ENCODE measurements around the gene SLC4A7. TPM values are rescaled to one million over a fixed set of nuclear protein-coding genes. Genes with fewer than 3 reads are reported as not detected.

The SLC4A7 gene
- total and polyA plus RNA-seq, 2 donors (not counting 1 experiment from before 2014, with no cell fraction given), result 9.4 to 46.9 TPM

DNA sequence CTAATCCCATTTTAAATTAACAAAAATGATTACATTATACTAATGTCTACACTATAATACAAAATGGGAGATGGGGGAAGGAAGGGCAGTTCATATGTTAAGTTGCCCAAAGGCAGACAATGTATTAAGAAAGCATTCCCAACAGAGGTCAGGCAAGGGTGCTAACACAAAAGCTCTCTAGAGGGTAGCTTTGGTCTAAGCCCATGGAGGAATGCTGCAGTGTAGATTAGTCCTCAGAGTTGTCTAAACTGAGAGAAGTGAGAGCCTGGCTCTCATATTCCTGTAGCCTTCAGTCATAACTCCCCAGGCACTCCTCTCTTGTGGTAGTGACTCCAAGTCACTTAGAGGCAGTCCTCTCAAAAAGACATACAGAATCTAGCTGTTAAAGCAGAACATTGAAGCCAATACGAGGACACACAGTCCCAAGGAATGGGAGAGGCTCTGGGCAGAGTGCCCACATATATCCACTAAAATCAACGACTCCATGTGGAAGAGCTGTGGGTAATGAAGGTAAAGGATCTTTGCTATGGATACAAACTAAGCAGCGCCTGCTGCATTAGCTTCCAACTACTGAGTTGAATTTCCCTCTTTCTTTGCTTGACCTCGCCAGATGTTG, 129.5 kb downstream of the SLC4A7 start:
- Histone ChIP-seq H2AFZ (ENCODE audit: insufficient read depth, low read depth, low read length, poor library complexity, severe bottlenecking) (no peak overlapping the region), H3K4me2 (replicated peaks; ENCODE audit: low read depth, low read length, poor library complexity, severe bottlenecking) (no peak overlapping the region), H4K20me1 (ENCODE audit: control insufficient read depth, insufficient read depth, low read length, poor library complexity, severe bottlenecking) (no peaks in the 10 kb centered on the region), H3K9me3 (ENCODE audit: control extremely low read depth in 1 of 3, control insufficient read depth in 2 of 3, insufficient read depth in 1 of 3, low read length in 2 of 3) (no peaks in the 10 kb centered on the region), H3K4me1 (ENCODE audit: control insufficient read depth in 2 of 2, insufficient read depth in 2 of 2, low read length in 2 of 2) (peaks cover 10 to 17% of the 10 kb centered on the region in 2 donors), H3K9ac (ENCODE audit: low read length) (no peak overlapping the region), H3K36me3 (replicated peaks in 1 of 2; ENCODE audit: control extremely low read depth in 1 of 2, control insufficient read depth in 1 of 2, extremely low read depth in 1 of 2, insufficient read depth in 2 of 2, low read length in 1 of 2) (no peaks in the 10 kb centered on the region), H3K27me3 (replicated peaks in 1 of 4; ENCODE audit: control extremely low read depth in 1 of 4, control insufficient read depth in 3 of 4, insufficient read depth in 4 of 4, low read length in 3 of 4) (no peaks in the 10 kb centered on the region), H3K4me3 (ENCODE audit: control extremely low read depth in 1 of 5, extremely low read depth in 1 of 5, insufficient read depth in 1 of 5, low read depth in 2 of 5, low read length in 4 of 5) (no peak overlapping the region), H3K27ac (ENCODE audit: low read length in 2 of 2) (no peak overlapping the region), H3K79me2 (ENCODE audit: control insufficient read depth, insufficient read depth, low read length) (no peaks in the 10 kb centered on the region)
- 100% methylated on average over 2 of the region's 4 CpGs for WGBS (ENCODE audit: insufficient coverage)
- intact Hi-C loops (cut with micrococcal nuclease), result loop anchor here (5.0 kb wide), 1 partner anchor 303 kb away; no protein-coding TSS in a partner anchor
- DNase-seq (no peak), ATAC-seq (ENCODE audit: low read depth) (no peak)
- ChIA-PET CTCF (interaction anchor here (0.6 to 2.4 kb wide), 2 partner anchors 63 to 113 kb away, joined by 3 to 11 read pairs; no protein-coding TSS in a partner anchor), POLR2A (no interaction called here)
- H3K4me3 Mint-ChIP-seq, result no peak overlapping the region
- H3K4me1 Mint-ChIP-seq, result peaks cover 22% of the 10 kb centered on the region
- H3K9me3 Mint-ChIP-seq (ENCODE audit: insufficient read depth), result no peaks in the 10 kb centered on the region
- H3K27me3 Mint-ChIP-seq, result no peaks in the 10 kb centered on the region
- no peak for TF ChIP-seq EZH2 (IDR thresholded peaks at IDR 0.05; ENCODE audit: borderline replicate concordance, insufficient read depth, low read depth, low read length, poor library complexity, severe bottlenecking)
- TF ChIP-seq, protein P1, sequence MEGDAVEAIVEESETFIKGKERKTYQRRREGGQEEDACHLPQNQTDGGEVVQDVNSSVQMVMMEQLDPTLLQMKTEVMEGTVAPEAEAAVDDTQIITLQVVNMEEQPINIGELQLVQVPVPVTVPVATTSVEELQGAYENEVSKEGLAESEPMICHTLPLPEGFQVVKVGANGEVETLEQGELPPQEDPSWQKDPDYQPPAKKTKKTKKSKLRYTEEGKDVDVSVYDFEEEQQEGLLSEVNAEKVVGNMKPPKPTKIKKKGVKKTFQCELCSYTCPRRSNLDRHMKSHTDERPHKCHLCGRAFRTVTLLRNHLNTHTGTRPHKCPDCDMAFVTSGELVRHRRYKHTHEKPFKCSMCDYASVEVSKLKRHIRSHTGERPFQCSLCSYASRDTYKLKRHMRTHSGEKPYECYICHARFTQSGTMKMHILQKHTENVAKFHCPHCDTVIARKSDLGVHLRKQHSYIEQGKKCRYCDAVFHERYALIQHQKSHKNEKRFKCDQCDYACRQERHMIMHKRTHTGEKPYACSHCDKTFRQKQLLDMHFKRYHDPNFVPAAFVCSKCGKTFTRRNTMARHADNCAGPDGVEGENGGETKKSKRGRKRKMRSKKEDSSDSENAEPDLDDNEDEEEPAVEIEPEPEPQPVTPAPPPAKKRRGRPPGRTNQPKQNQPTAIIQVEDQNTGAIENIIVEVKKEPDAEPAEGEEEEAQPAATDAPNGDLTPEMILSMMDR (IDR thresholded peaks at IDR 0.05), result no peak
- H3K27ac Mint-ChIP-seq, result no peak overlapping the region

DNA sequence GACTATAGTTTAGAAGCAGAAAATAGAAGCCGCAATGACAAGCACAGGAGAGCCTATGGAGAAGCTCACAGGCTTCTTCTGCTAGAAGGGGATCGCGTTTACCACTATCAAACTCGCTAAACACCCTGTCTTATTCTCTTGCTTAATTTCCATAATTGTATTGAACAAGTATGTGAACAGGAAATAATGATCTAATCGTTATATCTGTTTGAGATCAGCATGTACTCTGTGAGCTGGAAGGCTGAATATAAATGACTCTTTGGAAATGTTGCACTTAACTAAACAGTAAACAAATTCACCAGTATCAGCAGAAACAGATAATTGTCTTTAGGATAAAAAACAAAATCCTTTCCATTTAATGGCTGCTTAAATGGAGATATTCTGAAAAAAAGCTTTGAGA, 130.0 kb downstream of the SLC4A7 start:
- H3K27ac Mint-ChIP-seq, result no peak overlapping the region
- peaks cover 18% of the 10 kb centered on the region for H3K4me1 Mint-ChIP-seq
- Histone ChIP-seq H3K79me2 (ENCODE audit: control insufficient read depth, insufficient read depth, low read length) (no peaks in the 10 kb centered on the region), H3K36me3 (replicated peaks in 1 of 2; ENCODE audit: control extremely low read depth in 1 of 2, control insufficient read depth in 1 of 2, extremely low read depth in 1 of 2, insufficient read depth in 2 of 2, low read length in 1 of 2) (no peaks in the 10 kb centered on the region), H3K4me1 (ENCODE audit: control insufficient read depth in 2 of 2, insufficient read depth in 2 of 2, low read length in 2 of 2) (peaks cover 10 to 12% of the 10 kb centered on the region in 2 donors), H3K4me2 (replicated peaks; ENCODE audit: low read depth, low read length, poor library complexity, severe bottlenecking) (no peak overlapping the region), H3K9me3 (ENCODE audit: control extremely low read depth in 1 of 3, control insufficient read depth in 2 of 3, insufficient read depth in 1 of 3, low read length in 2 of 3) (no peaks in the 10 kb centered on the region), H3K27ac (ENCODE audit: low read length in 2 of 2) (no peak overlapping the region), H3K4me3 (ENCODE audit: control extremely low read depth in 1 of 5, extremely low read depth in 1 of 5, insufficient read depth in 1 of 5, low read depth in 2 of 5, low read length in 4 of 5) (no peak overlapping the region), H2AFZ (ENCODE audit: insufficient read depth, low read depth, low read length, poor library complexity, severe bottlenecking) (no peak overlapping the region), H3K9ac (ENCODE audit: low read length) (no peak overlapping the region), H3K27me3 (replicated peaks in 1 of 4; ENCODE audit: control extremely low read depth in 1 of 4, control insufficient read depth in 3 of 4, insufficient read depth in 4 of 4, low read length in 3 of 4) (no peaks in the 10 kb centered on the region), H4K20me1 (ENCODE audit: control insufficient read depth, insufficient read depth, low read length, poor library complexity, severe bottlenecking) (no peaks in the 10 kb centered on the region)
- TF ChIP-seq EZH2 (IDR thresholded peaks at IDR 0.05; ENCODE audit: borderline replicate concordance, insufficient read depth, low read depth, low read length, poor library complexity, severe bottlenecking), result no peak
- TF ChIP-seq, protein P1 (IDR thresholded peaks at IDR 0.05), result no peak
- POLR2A ChIA-PET, result no interaction called here
- H3K4me3 Mint-ChIP-seq, result no peak overlapping the region
- DNase-seq, result no peak
- no peak for ATAC-seq (ENCODE audit: low read depth)
- no peaks in the 10 kb centered on the region for H3K9me3 Mint-ChIP-seq (ENCODE audit: insufficient read depth)
- CTCF ChIA-PET, result interaction anchor here (2.4 kb wide), 1 partner anchor 113 kb away, joined by 11 read pairs; no protein-coding TSS in a partner anchor
- H3K27me3 Mint-ChIP-seq, result no peaks in the 10 kb centered on the region
- WGBS (ENCODE audit: insufficient coverage), result no CpG with 5 or more reads among the region's 5 CpGs
- intact Hi-C loops (cut with micrococcal nuclease), result no loop called here
